Lung (tissue), 12 donors: ENCODE measurements around the gene SLC38A5. TPM values are rescaled to one million over a fixed set of nuclear protein-coding genes. Genes with fewer than 3 reads are reported as not detected.

Source experiments
- ATAC-seq: fragments of 200-7000 bp; cut with Tn5 transposase; one replicate; pipeline ENCODE4 v1.9.1; 2020; ENCODE audit warnings: moderate number of reproducible peaks; ENCODE audit not compliant: insufficient read depth, low FRiP score
- DNase-seq, 3 donors: peaks; one replicate each; pipeline ENCODE4 v3.0.0-alpha.2; 2013 to 2017
- H3K27ac ChIP-seq, 2 donors: one replicate each; pipeline ENCODE4 v1.5.1; 2013; ENCODE audit warnings: mild to moderate bottlenecking in 2 of 2, moderate library complexity in 2 of 2, control low read depth in 1 of 2, inconsistent platforms in 1 of 2, low read depth in 1 of 2, low read length in 1 of 2
- H3K27me3 ChIP-seq, 3 donors: one replicate each; pipeline ENCODE4 v1.5.1; 2013; ENCODE audit warnings: low read length in 2 of 3; ENCODE audit not compliant: control insufficient read depth in 3 of 3, insufficient read depth in 3 of 3
- H3K36me3 ChIP-seq, 4 donors: one replicate each; pipeline ENCODE4 v1.5.1; 2013; ENCODE audit warnings: low read length in 4 of 4, mild to moderate bottlenecking in 1 of 4, moderate library complexity in 1 of 4; ENCODE audit not compliant: control insufficient read depth in 4 of 4, insufficient read depth in 4 of 4
- H3K4me1 ChIP-seq, 5 donors: one replicate each; pipeline ENCODE4 v1.5.1; 2013; ENCODE audit warnings: low read length in 5 of 5, mild to moderate bottlenecking in 2 of 5, moderate library complexity in 1 of 5; ENCODE audit not compliant: control insufficient read depth in 5 of 5, insufficient read depth in 5 of 5
- H3K4me3 ChIP-seq: one replicate; pipeline ENCODE4 v1.5.1; 2013; ENCODE audit warnings: mild to moderate bottlenecking, control low read depth, moderate library complexity
- H3K9ac ChIP-seq, 2 donors: one replicate each; pipeline ENCODE4 v1.5.1; 2013; ENCODE audit warnings: low read length in 2 of 2, control low read depth in 1 of 2; ENCODE audit not compliant: insufficient read depth in 1 of 2
- H3K9me3 ChIP-seq, 4 donors: one replicate each; pipeline ENCODE4 v1.5.1; 2013; ENCODE audit warnings: low read length in 3 of 4, mild to moderate bottlenecking in 1 of 4, moderate library complexity in 1 of 4; ENCODE audit not compliant: control insufficient read depth in 4 of 4, insufficient read depth in 3 of 4
- WGBS, 2 donors: extraction: QIAGEN DNeasy Blood & Tissue Kit; methylation state at CpG; one replicate each; pipeline ENCODE4 v1.1.7; 2013; 5-methylcytosine and 5-hydroxymethylcytosine counted together
- polyA plus RNA-seq, 2 donors: library from polyadenylated mRNA; stranded (reverse); fragments of 200-250 nt; gene quantifications; one replicate each; pipeline ENCODE4 v1.2.1, GENCODE V29; 2013
- total RNA-seq, 2 donors: library from RNA; depleted of rRNA in 1 of 2; stranded (reverse); fragments of >200 nt in 1 of 2; gene quantifications; one replicate each; pipeline ENCODE4 v1.2.1, GENCODE V29; 2014 to 2021
- TF ChIP-seq, protein P1 (sequence below): IDR thresholded peaks from 2 replicates; pipeline ENCODE4 v1.5.1; 2012; ENCODE audit warnings: mild to moderate bottlenecking; ENCODE audit errors: control extremely low read depth, extremely low read depth
- donor health status: control.
- donor health status: control.
- donor health status: Bipolar disorder and iron deficiency.
- donor health status: healthy.
- donor health status: DM: yes; HTN: yes; CAD: no.

The SLC38A5 gene
- total and polyA plus RNA-seq, 4 donors, result 15.2 to 80.9 (median 48.0) TPM

DNA sequence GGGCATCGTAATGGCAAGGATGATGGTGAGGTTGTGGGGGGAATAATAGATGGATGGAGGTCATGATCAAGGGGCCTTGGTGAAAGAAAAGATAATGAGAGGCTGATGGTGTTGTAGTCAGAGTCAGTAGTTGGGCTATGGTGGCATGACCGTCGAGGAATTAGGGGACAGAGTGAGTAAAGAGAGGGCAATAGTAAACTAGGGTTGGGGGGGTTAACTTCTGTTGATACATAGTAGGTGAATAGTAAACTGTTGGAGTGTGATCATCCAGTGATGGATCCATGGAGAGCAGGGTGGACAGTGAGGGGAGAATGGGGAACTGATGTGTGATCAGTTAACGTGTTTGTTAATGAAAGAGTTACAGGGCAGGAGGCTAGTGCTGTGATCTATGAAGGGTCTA, 6.9 kb upstream of the SLC38A5 start:
- H3K9ac ChIP-seq, result peak overlapping the region in 1 of 2 donors; percentile 78
- H3K27ac ChIP-seq, result no peak overlapping the region
- peaks cover 0 to 15% (median 3%) of the 10 kb centered on the region in 4 donors for H3K36me3 ChIP-seq
- H3K27me3 ChIP-seq, result no peaks in the 10 kb centered on the region
- 57 to 73% methylated on average over 4 of the region's 4 CpGs for WGBS, 2 donors
- H3K4me1 ChIP-seq, result peaks cover 0 to 5% (median 0%) of the 10 kb centered on the region in 5 donors
- DNase-seq (no peak), ATAC-seq (no peak)
- TF ChIP-seq, protein P1, sequence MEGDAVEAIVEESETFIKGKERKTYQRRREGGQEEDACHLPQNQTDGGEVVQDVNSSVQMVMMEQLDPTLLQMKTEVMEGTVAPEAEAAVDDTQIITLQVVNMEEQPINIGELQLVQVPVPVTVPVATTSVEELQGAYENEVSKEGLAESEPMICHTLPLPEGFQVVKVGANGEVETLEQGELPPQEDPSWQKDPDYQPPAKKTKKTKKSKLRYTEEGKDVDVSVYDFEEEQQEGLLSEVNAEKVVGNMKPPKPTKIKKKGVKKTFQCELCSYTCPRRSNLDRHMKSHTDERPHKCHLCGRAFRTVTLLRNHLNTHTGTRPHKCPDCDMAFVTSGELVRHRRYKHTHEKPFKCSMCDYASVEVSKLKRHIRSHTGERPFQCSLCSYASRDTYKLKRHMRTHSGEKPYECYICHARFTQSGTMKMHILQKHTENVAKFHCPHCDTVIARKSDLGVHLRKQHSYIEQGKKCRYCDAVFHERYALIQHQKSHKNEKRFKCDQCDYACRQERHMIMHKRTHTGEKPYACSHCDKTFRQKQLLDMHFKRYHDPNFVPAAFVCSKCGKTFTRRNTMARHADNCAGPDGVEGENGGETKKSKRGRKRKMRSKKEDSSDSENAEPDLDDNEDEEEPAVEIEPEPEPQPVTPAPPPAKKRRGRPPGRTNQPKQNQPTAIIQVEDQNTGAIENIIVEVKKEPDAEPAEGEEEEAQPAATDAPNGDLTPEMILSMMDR, result no peak
- peaks cover 0 to 7% (median 2%) of the 10 kb centered on the region in 4 donors for H3K9me3 ChIP-seq
- no peak overlapping the region for H3K4me3 ChIP-seq

DNA sequence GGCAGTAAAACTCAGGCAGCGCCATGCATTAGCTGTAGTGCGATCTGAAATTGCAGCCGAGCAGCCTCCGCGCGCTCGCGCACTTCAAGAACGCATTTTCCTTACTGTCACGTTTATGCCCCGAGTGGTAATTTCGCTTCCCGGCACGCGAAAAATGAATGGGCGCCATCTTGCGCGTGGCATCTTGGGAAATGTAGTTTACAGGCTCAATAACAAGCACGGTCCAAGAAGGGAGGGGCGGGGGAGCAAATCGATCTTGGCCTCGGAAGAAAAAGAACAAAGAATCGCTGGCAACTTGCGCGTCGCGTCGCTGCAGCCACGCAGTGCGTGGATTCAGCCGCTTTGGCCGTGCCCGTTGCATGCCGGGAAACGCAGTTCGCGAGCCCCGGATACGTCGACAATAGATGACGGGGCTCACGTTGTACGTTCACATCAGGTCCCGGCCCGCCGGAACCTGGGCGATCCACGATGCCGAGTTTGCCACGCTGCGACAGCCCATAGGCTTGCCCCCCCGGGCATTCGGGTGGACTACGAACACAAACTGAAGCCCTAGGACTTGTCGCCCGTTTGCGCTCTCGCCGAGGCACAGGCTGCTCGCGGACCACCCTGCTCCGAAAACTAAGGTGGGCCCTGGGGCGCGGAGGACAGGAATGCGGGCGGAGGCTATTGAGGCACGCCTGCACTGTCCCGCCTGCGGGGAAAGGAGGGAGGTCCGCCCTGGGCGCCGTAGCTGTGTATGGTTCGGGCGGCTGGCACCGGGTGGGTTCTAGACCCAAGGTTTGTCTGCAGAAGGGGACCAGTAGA, 5.9 kb upstream of the SLC38A5 start, which contains the start of gene FTSJ1:
Gene FTSJ1, plus strand, starts transcription at position 426 of the 804 bp plus-strand sequence. CDS start 1,849 bp downstream, outside the sequence.
- DNase-seq (peak; percentile 91 to 95 (median 91)), ATAC-seq (peak; percentile 95)
- H3K4me3 ChIP-seq, result peak within 1 kb of the TSS; percentile 68
- peaks cover 0 to 7% (median 2%) of the 10 kb centered on the region in 4 donors for H3K9me3 ChIP-seq
- TF ChIP-seq, protein P1, result no peak
- no peaks in the 10 kb centered on the region for H3K27me3 ChIP-seq
- 0 to 38% methylated on average over 64 to 75 of the region's 75 CpGs for WGBS, 2 donors
- H3K27ac ChIP-seq, result peak within 1 kb of the TSS; percentile 43 to 85
- peak within 1 kb of the TSS; percentile 60 to 78 for H3K9ac ChIP-seq
- peaks cover 0 to 5% (median 0%) of the 10 kb centered on the region in 4 donors for H3K36me3 ChIP-seq
- H3K4me1 ChIP-seq, result peaks cover 0 to 5% (median 0%) of the 10 kb centered on the region in 5 donors

GRCh38 chrX:48475296-48475695, 5.2 kb upstream of the SLC38A5 start:
- Histone ChIP-seq H3K27ac (peak overlapping the region in 1 of 2 donors; percentile 43), H3K9ac (peak overlapping the region in 1 of 2 donors; percentile 78), H3K36me3 (peaks cover 0 to 5% (median 0%) of the 10 kb centered on the region in 4 donors), H3K4me3 (no peak overlapping the region), H3K9me3 (peaks cover 0 to 7% (median 2%) of the 10 kb centered on the region in 4 donors), H3K4me1 (peaks cover 0 to 5% (median 0%) of the 10 kb centered on the region in 5 donors), H3K27me3 (no peaks in the 10 kb centered on the region)
- 4 to 26% methylated on average over 5 of the region's 5 CpGs for WGBS, 2 donors
- ATAC-seq (no peak), DNase-seq (no peak)
- TF ChIP-seq, protein P1, result no peak
